Epithelial cell of proximal tubule (primary cell): ENCODE results near the gene THAP7. TPM values are rescaled to one million over a fixed set of nuclear protein-coding genes. Genes with fewer than 3 reads are reported as not detected.

ENCODE experiments used
- DNase-seq: peaks from one replicate; pipeline ENCODE4 v3.0.0-alpha.2; 2011; ENCODE audit warnings: low read depth
- H3K4me3 ChIP-seq: 2 replicates; pipeline ENCODE4 v1.5.1; 2011; ENCODE audit warnings: low read depth, mild to moderate bottlenecking, low read length
- CTCF ChIP-seq: conservative IDR thresholded peaks from 2 replicates; pipeline ENCODE4 v1.5.1; 2012; ENCODE audit warnings: low read depth, mild to moderate bottlenecking, low read length
- total RNA-seq: library from RNA; depleted of rRNA; stranded (reverse); fragments of >200 nt; gene quantifications from 2 replicates; pipeline ENCODE4 v1.2.3, GENCODE V29; 2015

Gene THAP7
- total RNA-seq, 1 donor from 2014 or later: 24.6 TPM

- TF ChIP-seq CTCF: no peak
- H3K4me3 ChIP-seq: no peak overlapping the region
- DNase-seq: no peak
Measured at GRCh38 chr22:20967697-20968211, 34.2 kb downstream of the THAP7 start.

- TF ChIP-seq CTCF: no peak
- no peak within 1 kb of the TSS for H3K4me3 ChIP-seq
- DNase-seq: no peak
Measured at GRCh38 chr22:20966883-20967696, 34.8 kb downstream of the THAP7 start, which contains the start of gene AIFM3. Gene AIFM3, plus strand, starts transcription at chr22:20967255. Its CDS starts 690 bp downstream, at chr22:20967945.

GRCh38 chr22:20965888-20966855, 35.7 kb downstream of the THAP7 start:
- no peak for DNase-seq
- H3K4me3 ChIP-seq: no peak overlapping the region
- TF ChIP-seq CTCF: no peak

- TF ChIP-seq CTCF: no peak
- DNase-seq: no peak
- peak overlapping the region; percentile 34 for H3K4me3 ChIP-seq
Measured at GRCh38 chr22:20965104-20965887, 36.6 kb downstream of the THAP7 start.

GRCh38 chr22:20964799-20965103, 37.2 kb downstream of the THAP7 start:
- H3K4me3 ChIP-seq: peak overlapping the region; percentile 34
- DNase-seq: no peak
- no peak for TF ChIP-seq CTCF

GRCh38 chr22:20964090-20964798, 37.7 kb downstream of the THAP7 start:
- no peak for TF ChIP-seq CTCF
- H3K4me3 ChIP-seq: peak overlapping the region; percentile 34
- no peak for DNase-seq
